ENCODE data around the gene TACC3. TPM values are rescaled to one million over a fixed set of nuclear protein-coding genes. Genes with fewer than 3 reads are reported as not detected.

TACC3 gene
- total and polyA plus RNA-seq, 2 experiments from 2014 or later = 18.1 to 78.2 TPM

- Histone ChIP-seq H3K9me3 (ENCODE audit: low read depth) (no peaks in the 10 kb centered on the region), H3K36me3 (no peaks in the 10 kb centered on the region), H3K4me3 (peak overlapping the region; percentile 37), H3K27ac (no peak overlapping the region), H3K27me3 (no peaks in the 10 kb centered on the region), H3K4me1 (ENCODE audit: low read depth) (peaks cover 18% of the 10 kb centered on the region)
- DNase-seq (ENCODE audit: low read depth in 1 of 2, low spot score in 1 of 2) = peak; percentile 42 to 52
- TF ChIP-seq, protein P1, sequence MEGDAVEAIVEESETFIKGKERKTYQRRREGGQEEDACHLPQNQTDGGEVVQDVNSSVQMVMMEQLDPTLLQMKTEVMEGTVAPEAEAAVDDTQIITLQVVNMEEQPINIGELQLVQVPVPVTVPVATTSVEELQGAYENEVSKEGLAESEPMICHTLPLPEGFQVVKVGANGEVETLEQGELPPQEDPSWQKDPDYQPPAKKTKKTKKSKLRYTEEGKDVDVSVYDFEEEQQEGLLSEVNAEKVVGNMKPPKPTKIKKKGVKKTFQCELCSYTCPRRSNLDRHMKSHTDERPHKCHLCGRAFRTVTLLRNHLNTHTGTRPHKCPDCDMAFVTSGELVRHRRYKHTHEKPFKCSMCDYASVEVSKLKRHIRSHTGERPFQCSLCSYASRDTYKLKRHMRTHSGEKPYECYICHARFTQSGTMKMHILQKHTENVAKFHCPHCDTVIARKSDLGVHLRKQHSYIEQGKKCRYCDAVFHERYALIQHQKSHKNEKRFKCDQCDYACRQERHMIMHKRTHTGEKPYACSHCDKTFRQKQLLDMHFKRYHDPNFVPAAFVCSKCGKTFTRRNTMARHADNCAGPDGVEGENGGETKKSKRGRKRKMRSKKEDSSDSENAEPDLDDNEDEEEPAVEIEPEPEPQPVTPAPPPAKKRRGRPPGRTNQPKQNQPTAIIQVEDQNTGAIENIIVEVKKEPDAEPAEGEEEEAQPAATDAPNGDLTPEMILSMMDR (IDR thresholded peaks at IDR 0.05; ENCODE audit: low read depth, low read length) = peak; percentile 47
These were observed 46.5 kb downstream of the TACC3 start for GRCh38 chr4:1767770-1768366.

DNA sequence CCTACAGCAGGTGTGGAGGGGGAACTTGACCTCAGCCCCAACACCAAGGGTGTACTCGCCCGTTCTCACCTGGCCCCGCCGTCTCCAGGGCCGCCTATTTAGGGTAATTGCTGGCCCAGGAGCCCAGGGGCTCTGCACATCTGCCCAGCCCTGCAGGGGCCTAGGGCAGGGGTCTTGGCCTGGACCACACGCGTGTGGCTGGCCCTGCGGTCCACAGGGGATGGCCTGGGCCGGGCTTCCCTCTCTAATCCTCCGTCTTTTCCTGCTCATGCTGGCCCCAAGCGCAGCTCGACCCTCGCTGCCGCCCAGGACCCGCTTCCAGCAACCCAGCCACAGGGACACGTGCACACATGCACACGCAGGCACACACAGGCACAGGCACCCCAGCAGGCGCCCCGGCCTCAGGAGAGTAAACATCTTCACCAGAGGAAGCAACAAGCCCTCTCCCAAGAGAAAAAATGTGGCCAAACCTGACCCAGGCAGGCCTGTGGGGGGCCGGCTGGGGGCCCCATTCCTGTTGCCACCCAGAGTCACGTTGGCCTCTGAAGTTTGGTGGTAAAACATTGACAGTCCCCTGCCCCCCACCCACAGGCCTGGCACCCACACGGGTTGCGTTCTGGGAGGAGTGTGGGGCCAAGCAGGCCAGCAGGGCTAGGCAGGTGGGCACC lies 47.2 kb downstream of the TACC3 start:
- Histone ChIP-seq H3K9me3 (ENCODE audit: low read depth) (no peaks in the 10 kb centered on the region), H3K27ac (no peak overlapping the region), H3K4me1 (ENCODE audit: low read depth) (peaks cover 24% of the 10 kb centered on the region), H3K27me3 (no peaks in the 10 kb centered on the region), H3K36me3 (no peaks in the 10 kb centered on the region), H3K4me3 (no peak overlapping the region)
- TF ChIP-seq, protein P1 (IDR thresholded peaks at IDR 0.05; ENCODE audit: low read depth, low read length) = no peak
- DNase-seq (ENCODE audit: low read depth in 1 of 2, low spot score in 1 of 2) = no peak

DNA sequence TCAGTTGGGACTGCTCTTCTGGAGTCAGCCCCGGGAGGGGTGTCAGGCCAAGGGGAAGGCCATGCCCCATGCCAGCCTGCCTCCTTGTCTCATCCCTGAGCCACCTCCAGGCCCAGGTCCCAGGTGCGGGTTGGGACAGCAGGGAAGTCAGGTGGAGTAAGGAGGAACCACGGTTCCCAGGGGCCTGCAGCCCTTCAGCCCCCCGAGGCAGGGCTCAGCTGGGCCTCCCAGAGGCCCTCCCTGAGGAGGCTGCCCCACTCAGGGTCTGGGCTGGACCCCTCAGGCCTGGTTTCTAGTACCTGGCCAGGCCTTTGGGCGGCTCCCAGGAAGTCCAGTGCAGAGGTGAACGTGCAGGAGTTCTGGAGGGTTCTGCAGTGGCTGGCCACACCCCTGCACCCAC lies 48.4 kb downstream of the TACC3 start:
- no peak overlapping the region for H3K4me3 ChIP-seq
- no peaks in the 10 kb centered on the region for H3K27me3 ChIP-seq
- TF ChIP-seq, protein P1 (IDR thresholded peaks at IDR 0.05; ENCODE audit: low read depth, low read length) = no peak
- DNase-seq (ENCODE audit: low read depth in 1 of 2, low spot score in 1 of 2) = no peak
- peaks cover 24% of the 10 kb centered on the region for H3K4me1 ChIP-seq (ENCODE audit: low read depth)
- H3K9me3 ChIP-seq (ENCODE audit: low read depth) = no peaks in the 10 kb centered on the region
- H3K27ac ChIP-seq = no peak overlapping the region
- no peaks in the 10 kb centered on the region for H3K36me3 ChIP-seq

- TF ChIP-seq, protein P1 (IDR thresholded peaks at IDR 0.05; ENCODE audit: low read depth, low read length) = no peak
- DNase-seq (ENCODE audit: low read depth in 1 of 2, low spot score in 1 of 2) = no peak
- H3K4me1 ChIP-seq (ENCODE audit: low read depth) = peaks cover 24% of the 10 kb centered on the region
- no peak overlapping the region for H3K27ac ChIP-seq
- no peaks in the 10 kb centered on the region for H3K36me3 ChIP-seq
- no peaks in the 10 kb centered on the region for H3K27me3 ChIP-seq
- no peaks in the 10 kb centered on the region for H3K9me3 ChIP-seq (ENCODE audit: low read depth)
- H3K4me3 ChIP-seq = no peak overlapping the region
These were observed 48.9 kb downstream of the TACC3 start for GRCh38 chr4:1770245-1770644.

GRCh38 chr4:1770791-1771231 lies 49.5 kb downstream of the TACC3 start:
- Histone ChIP-seq H3K9me3 (ENCODE audit: low read depth) (no peaks in the 10 kb centered on the region), H3K27ac (no peak overlapping the region), H3K4me1 (ENCODE audit: low read depth) (peaks cover 24% of the 10 kb centered on the region), H3K27me3 (no peaks in the 10 kb centered on the region), H3K4me3 (no peak overlapping the region), H3K36me3 (no peaks in the 10 kb centered on the region)
- no peak for DNase-seq (ENCODE audit: low read depth in 1 of 2, low spot score in 1 of 2)
- TF ChIP-seq, protein P1 (IDR thresholded peaks at IDR 0.05; ENCODE audit: low read depth, low read length) = no peak

Measured in cardiac muscle cell (in vitro differentiated cells and primary cell).